ENCODE results near the gene LAMA2.

Gene LAMA2

DNA sequence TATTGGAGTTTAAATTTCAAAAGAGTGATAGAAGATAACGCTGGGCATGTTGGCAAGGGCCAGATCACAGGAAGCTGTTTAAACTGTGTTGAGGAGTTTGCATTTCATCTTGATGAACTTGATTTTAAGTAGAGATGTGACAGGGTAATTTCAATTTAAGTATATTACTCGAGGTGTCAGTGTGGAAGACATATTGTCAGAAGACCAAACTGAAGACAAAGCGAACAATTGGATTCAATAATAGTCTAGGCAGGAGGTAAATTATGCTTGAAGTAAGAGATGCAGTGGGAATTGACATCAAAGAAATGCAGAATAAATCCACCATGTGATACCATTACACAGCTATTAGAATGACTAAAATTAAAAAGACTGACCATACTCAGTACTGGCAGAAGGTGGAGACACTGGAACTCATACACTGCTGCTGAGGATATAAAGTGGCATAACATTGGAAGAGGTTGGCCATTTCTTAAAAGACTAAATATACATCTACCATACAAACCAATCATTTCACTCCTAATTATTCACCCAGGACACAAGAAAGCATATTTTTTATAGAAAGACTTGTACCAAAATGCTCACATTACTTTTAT is 586.2 kb downstream of the LAMA2 start:
- no peak for DNase-seq

DNA sequence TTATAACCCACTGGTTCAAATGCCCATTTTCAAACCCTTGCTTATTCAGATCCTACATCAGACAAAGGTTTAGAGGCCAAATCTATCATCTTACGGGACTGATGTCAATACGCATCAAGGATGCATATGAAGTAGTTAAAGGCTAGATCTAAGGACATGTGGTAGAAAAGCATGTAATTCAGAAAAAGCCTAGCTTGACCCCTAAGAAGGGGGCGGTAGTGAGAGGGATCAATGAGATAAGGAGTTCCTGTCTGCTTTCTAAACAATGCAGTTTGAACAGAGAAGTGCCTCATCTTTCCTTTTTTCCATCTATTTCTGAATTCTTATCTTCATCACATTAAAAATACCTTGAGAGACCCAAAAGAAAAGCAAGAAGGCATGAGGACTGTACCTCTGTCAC is 589.3 kb downstream of the LAMA2 start:
- no peak for DNase-seq

DNA sequence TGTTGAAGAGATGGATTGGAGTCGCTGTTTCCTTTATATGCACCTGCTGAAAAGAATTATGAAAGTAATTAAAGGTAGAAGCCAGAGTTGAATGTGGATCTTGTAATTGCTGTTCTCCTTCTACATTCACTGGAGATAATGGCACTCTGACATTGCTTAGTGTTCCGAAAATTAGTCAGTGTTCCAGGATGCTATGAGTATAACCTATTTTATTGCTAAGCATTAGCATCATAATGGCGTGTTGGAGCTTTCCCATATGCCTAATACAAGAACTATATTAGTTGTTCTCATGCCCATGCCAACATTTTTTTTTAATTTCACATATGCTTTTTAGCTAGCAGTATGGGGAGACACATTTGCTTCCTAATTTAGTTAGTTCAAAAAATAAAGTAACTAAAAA is 590.6 kb downstream of the LAMA2 start:
- no peak for DNase-seq

DNA sequence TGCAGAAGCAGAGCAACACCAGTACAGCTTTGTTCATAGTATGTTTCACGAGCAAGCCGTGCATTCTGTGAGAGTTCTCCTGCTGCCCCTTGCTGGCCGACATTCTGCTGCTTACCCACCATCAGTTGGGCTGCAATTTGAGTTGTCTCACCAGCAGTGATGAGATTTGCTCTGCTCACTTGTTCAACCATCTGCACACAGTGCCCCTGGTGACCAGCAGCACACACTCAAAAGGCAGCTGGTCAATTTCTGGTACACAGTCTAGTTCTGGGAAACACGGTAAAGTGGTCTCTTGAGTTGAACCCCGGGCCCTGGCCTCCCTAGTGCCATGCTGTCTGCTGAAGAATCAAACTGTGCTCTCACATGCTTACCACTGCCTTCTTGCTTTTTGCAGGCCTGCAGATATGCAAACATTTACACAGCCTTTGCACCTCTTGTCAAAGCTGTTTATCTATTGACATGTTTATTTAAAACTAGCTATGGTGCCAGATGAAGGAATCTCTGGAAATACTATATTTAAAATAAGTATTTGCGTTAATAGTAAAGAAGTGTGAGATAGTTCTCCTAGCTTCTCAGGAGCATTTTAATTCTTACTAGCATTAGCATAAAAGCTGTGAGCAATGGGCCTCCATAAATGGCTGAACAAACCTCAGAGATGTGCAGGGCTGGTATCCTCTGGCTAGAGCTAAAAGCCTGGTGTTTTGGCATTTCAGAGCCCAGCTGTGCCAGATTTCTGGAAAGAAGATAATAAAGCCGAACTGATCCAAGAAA is 592.7 kb downstream of the LAMA2 start:
- DNase-seq, result no peak

DNA sequence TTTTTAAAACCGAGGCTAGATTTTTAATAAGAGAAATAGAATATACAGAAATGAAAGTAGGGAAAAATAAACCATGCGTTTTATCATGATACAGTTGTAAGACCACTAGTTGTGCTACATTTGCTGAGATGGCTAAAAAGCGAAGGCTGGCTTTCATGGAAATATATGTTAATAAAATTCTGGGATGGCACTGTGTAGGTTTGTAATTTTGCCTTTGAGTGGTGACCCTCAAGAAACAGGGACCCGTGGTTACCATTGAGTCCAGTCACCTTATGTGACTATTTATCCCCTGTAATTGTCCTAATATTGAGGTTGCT is 593.3 kb downstream of the LAMA2 start:
- DNase-seq, result no peak

DNA sequence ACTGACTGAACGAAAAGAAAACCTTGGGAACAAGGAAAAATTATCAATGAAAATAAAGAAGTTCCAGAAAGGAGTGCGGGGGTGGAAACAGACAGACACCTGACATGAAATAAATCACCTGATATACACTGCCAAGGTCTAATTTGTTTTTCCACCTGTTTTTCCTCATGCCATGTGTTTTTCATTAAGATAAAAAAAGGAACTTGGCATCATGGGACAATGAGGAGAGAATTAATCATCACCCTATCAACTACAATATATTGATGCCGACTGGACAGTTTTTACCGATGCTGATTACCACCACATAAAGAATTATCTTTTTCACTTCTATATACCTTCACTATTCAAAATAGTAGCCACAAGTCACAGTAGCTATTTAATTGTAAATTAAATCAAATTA is 593.9 kb downstream of the LAMA2 start:
- no peak for DNase-seq

DNA sequence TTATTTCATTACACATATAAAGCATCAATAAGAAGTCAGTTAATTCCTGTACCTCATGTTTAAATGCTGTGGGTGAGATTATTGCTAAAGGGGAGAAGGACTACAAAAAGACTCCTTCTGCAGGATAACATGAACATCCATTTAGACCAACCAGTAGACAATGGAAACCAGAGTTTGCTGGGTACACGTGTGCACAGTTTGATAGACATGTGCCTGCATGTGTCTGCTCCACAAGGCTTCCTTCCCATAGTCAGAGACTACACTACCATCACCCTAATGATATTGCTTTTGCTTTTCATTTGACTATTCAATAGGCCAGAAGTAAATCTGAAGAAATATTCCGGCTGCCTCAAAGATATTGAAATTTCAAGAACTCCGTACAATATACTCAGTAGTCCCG is 595.4 kb downstream of the LAMA2 start:
- DNase-seq, result no peak

DNA sequence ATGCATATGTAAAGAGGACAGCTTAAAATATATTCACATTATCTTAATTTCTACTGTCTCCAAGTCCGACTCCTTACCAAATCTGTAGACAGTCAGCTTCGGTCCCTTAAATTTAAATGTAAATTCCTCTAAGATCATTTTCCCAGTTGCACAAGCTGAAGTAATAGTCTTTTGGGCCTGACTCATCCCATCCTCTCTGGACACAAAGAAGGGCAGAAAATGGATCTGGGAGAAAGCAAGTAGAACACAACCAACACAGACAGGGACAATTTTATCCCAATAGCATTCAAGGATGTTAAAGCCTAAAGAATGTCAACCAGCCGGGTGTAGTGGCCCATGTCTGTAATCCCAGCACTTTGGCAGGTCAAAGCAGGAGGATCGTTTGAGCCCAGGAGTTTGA is 598.8 kb downstream of the LAMA2 start:
- DNase-seq, result no peak

DNA sequence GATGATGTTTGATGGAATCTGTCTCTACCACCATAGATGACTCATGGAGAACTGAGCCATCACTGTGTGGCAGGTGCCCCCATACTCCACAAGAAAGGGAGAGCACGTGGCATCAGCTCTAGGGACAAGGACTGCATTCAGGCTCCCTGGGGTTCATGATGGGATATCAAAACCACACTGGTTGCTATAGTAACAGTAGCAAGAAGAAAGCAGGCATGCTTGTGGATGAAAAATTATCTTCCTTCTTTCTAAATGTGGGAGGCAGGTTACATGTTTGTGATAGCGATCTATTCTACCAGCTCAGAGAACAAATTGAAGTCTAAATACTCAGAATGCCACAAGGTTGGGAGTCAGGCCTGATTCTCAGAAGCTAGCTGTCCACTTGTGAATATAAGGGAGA is 602.8 kb downstream of the LAMA2 start:
- DNase-seq, result no peak

DNA sequence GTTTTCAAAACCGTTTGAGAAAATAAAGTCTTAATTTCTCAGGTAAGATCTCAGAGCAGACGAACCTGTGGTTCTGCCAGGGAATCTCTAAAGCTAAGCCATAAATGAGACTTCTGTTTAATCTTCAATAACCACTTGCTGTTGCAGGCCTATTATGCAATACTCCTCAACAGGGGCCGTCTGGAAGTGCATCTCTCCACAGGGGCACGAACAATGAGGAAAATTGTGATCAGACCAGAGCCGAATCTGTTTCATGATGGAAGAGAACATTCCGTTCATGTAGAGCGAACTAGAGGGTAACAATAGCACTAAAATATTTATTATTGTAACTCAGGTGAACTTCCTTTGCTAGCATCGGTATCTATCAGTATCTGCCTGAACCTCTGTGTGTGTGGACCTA is 603.4 kb downstream of the LAMA2 start:
- no peak for DNase-seq

DNA sequence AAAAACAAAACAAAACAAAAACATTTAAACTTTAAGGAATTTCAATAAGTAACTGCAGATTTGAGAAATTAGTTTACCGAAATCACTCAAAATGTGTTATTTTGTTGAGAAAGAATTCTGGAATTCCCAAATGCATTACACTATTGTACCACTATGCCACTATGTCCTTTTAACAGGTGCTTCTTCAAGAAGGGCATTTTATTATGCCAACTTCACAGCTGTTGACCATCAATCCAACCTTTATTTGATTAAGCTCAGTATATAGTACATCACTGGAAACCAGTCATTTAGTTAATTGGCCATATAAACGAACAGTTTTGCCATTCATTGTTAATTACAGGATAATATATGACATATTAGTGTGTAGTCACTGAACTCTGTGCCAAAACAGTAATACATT is 605.4 kb downstream of the LAMA2 start:
- no peak for DNase-seq

DNA sequence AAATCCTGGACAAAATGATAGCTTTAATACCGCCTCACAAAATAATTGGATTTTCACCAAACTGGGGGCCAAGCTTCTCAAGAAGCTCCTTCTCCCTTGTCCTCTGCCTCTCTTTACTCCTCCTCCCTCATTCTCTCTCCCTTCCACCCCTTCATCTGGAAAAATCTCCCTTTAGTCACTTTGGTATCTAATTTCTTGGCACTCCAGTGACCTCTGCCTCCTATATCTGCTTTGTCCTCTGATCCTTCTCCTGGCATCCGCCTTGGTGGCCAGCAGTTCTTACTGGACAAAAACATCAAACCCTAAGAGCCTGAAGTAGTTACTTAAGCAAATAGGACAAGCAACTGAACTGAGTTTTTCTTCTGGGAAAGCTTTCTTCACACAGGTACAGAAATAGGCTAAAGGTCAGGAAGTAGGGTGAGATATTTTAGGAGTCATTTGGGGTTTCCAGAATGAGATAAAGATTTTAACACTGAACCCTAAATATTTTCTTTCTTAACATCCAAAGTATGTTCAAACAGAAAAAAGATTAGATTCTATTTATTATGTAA is 606.4 kb downstream of the LAMA2 start:
- no peak for DNase-seq

DNA sequence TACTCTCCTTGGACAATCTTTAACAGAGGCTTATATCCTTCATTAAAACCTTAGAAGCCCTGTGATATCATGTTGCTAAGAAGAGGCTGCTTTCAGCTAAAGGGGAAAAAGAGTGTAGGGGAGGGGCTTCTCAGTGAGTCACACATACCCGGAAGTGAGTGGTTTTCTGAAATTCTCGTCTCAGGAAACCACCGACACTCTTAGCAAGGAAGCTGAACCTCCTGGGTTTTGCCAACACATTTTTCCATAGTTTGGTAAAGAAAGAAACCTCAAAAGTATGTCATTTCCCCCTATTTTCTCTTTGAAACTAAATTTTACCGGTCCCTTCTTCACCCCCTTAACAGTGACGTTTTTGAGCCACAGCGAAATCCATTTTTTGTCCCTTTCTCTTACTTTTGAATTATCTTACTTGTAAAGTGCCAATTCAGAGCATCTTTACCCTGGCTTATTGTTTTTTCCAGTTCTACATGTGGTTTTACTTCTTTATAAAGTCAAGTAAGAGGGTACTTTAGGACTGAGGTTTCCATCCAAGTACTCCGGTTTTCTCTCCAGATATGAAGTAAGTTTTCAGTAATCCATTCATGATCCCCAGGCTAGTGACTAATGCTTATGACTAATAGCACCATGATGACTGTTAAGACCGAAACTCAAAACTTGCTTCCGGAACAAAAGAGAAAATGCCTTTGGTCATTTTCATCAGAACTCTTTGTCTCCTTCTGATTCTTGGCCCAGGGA is 607.8 kb downstream of the LAMA2 start:
- DNase-seq, result no peak

DNA sequence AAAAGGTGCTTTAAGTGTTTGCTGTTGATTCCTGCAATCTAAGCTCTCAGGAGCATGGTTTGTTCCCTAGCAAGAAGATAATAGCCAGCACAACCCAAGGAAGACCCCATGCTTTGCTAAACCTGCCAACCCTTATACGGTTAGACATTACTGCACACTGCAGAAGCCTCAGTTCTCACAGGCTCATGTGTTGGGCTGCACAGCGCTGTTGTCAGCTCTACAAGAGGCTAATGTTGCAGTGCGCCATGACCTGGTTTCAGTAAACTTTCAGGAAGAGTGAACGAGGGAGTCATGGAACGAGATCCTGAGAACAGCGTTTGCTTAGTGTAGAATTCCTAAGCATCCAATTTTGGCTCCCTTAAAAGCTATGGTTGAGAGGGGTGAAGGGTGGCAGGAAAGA is 608.5 kb downstream of the LAMA2 start:
- DNase-seq, result no peak

DNA sequence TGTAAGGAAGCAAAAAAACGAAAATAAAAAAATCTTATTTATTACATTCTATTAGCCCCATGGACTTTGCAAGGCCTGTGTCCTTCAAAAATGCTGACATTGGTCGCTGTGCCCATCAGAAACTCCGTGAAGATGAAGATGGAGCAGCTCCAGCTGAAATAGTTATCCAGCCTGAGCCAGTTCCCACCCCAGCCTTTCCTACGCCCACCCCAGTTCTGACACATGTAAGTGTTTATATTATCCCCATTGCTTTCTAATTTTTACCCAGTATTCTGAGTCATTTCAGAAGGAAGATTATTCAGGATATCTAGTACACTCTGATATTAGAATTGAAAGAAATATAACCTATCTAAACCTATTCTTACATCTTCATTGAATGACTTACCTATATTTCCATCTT is 609.3 kb downstream of the LAMA2 start:
- no peak for DNase-seq

DNA sequence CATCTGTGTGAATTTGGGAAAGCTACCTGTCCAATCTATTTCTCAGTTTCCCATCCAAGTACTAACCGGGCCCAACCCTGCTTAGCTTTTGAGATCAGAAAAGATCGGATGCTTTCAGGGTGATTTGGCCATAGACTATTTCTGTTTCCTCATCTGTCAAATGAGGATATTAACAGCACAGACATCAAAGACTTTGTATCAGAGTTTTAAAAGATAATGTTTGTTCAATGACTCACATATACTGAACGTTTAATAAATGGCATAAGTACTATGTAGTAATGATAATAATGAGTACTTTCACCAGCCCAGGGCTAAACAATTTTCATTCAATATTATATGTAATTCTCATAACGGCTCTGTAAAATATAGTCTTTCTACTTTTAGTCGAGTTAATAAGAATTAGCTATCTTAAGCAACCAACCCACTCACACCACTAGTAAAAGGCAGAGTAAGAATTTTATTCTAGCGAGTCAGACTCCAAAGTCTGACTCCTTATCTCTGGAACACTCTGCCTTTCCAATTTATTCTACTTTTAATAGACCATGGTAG is 610.5 kb downstream of the LAMA2 start:
- no peak for DNase-seq

DNA sequence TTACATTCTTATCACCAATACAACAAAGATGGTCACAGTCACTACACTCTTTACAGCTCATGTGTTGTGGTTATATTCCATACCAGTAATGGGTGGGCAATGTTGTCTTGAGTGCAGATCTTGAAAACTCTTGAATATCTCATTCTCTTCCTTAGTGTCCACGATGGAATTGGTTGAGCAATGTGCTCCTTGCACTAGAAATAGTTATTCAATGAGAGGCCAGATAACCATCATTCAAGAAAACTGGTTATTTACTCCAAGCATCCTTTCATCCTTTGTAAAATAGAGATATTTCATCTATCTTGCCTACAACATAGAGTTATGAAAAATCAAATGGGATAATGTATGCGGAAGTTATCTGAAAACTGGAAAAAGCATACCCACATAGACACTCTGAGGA is 611.2 kb downstream of the LAMA2 start:
- DNase-seq, result no peak

DNA sequence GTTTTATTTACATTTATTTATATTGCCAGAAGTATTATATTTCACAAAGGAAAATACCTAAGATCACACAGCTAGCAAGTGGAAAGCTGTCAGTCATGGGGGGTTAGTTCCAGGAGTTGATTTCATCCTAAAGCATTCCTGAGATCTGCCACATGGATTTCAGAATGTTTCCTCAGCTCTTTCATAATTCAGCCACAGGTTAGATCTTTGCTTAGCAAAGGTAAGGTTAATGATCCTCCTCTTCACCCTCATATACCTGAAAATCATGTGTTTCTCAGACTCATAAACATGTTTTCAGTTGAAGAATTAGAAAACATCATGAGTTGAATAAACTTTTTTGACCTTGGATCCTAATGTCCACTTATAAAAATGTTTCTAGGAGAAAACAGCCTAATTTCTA is 611.6 kb downstream of the LAMA2 start:
- no peak for DNase-seq

DNA sequence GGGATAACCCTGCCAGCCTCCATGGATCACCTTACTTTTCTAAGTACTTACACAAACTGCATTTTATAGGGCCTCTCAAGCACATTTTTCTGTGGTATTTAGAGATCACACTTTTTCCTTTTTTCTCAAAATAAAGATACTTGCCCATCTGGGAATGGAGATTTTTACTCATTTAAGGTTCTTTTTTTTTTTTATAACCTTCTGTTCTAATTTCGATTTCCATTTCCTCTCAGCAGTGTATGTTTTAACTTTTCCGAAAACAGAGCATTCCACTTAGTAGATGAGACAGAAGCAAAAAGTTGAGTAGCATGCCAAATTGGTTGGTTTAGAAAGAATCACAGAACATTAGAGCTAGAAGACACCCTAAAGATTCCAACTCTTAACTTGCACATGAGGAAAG is 612.7 kb downstream of the LAMA2 start:
- no peak for DNase-seq

DNA sequence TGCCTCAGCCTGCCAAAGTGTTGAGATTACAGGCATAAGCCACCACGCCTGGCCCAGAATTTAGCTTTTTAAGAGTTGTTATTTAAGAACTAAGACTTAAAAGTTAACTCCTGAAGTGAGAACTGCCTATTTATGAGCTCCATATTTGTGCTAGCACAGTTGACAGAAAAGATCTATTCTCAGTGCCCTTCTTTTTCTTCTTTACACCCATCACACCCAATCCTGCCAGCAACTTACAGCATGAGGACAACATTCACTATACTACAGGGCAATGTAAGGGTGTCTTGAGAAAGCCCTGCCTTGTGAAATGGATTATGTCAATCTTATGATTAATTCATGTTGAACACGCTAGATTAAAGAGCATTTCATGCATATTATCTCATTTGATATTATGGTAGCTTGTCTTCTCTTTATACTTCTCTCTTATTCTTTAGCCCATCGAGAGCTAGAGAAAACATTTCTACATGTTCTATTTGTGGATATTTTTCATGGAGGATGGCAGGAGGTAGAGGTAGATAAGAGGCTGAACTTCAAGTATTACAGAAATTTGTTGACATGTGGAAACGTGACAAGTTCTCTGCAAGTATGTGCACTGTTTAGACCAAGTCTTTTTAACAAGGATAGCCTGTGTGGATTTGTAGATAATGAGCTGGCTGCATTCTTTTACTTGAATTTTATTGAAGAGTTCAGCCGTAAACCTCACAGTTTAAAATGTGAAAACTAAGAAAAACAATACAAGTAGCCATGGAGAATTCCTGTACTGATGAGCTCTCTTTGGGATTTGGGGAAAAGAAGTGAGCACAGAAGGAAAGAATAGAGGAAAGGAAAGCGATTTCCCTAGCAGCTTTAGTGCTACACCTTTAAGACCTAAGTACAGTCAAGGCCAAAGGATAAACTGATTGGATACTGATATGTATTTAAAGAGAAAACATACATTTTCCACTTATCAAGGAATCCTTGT is 614.8 kb downstream of the LAMA2 start:
- DNase-seq, result no peak

DNA sequence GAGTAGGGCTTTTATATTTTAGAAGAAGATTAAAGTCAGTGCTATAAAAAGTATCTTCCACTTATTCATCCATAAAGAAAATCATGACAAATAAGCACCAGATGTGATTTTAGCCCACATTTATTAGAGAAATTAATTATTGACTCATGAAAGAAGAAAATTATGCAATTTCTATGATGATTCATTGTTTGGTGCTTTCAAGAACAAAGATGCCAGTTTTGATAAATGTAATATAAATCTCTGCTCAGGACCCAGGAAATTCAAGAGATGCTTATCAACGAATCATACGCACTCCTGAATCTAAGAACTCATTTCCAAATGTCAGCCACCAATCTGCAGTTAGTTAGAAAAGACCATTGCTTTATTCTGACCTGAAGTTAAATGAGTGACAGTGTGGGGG is 615.6 kb downstream of the LAMA2 start:
- no peak for DNase-seq
